B cell (primary cell): ENCODE data around the gene IL5RA. TPM values are rescaled to one million over a fixed set of nuclear protein-coding genes. Genes with fewer than 3 reads are reported as not detected.

Experiments used
- ATAC-seq: fragments of 200-7000 bp; cut with Tn5 transposase; one replicate; pipeline ENCODE4 v1.10.0; 2021; ENCODE audit warnings: low read depth, mild to moderate bottlenecking, moderate number of reproducible peaks, moderate library complexity
- CTCF ChIA-PET: fragments of 350-600 bp; sonication (Branson Sonifier 250); formaldehyde crosslinking; loops from one replicate; lab custom pipeline; 2021; ENCODE audit warnings: antibody characterized with exemption, inconsistent platforms; lab: Charles Lee
- POLR2A ChIA-PET: fragments of 350-600 bp; sonication (Branson Sonifier 250); formaldehyde crosslinking; loops from one replicate; lab custom pipeline; 2021; ENCODE audit warnings: antibody characterized with exemption; lab: Charles Lee
- DNase-seq: peaks from one replicate; pipeline ENCODE4 v3.0.0; 2013
- H2AFZ ChIP-seq: 2 replicates; pipeline ENCODE4 v1.6.1; 2012; ENCODE audit warnings: mild to moderate bottlenecking, low read depth, low read length; ENCODE audit not compliant: insufficient read depth, poor library complexity, severe bottlenecking
- H3K27ac ChIP-seq, 2 donors: 1 replicate in 1 of 2; 2 replicates in 1 of 2; pipeline ENCODE4 v1.5.1; 2012 to 2013; ENCODE audit warnings: low read length in 2 of 2, mild to moderate bottlenecking in 2 of 2, moderate library complexity in 1 of 2
- H3K27me3 ChIP-seq, 4 experiments: fragments of 200-600 bp in 1 of 4; sonication (generic) in 1 of 4; replicated peaks in 1 of 4; 1 replicate in 2 of 4; 2 replicates in 2 of 4; pipeline versions ENCODE4 v1.6.1 to v1.7.0; 2013 to 2016; ENCODE audit warnings: low read length in 3 of 4, mild to moderate bottlenecking in 2 of 4, mixed read lengths in 1 of 4, moderate library complexity in 1 of 4; ENCODE audit not compliant: insufficient read depth in 4 of 4, control insufficient read depth in 3 of 4; ENCODE audit errors: control extremely low read depth in 1 of 4
- H3K36me3 ChIP-seq, 2 experiments: replicated peaks in 1 of 2; 1 replicate in 1 of 2; 2 replicates in 1 of 2; pipeline versions ENCODE4 v1.6.1 to v1.7.1; 2013; ENCODE audit warnings: low read length in 1 of 2; ENCODE audit not compliant: insufficient read depth in 2 of 2, control insufficient read depth in 1 of 2; ENCODE audit errors: control extremely low read depth in 1 of 2, extremely low read depth in 1 of 2
- H3K4me1 ChIP-seq, 2 donors: fragments of 200-600 bp in 1 of 2; sonication (generic) in 1 of 2; 1 replicate in 1 of 2; 2 replicates in 1 of 2; pipeline versions ENCODE4 v1.5.1 to v1.6.1; 2013 to 2017; ENCODE audit warnings: low read length in 2 of 2; ENCODE audit not compliant: control insufficient read depth in 2 of 2, insufficient read depth in 2 of 2
- H3K4me2 ChIP-seq: replicated peaks from 2 replicates; pipeline ENCODE3; 2012; ENCODE audit warnings: mild to moderate bottlenecking, low read depth, low read length; ENCODE audit not compliant: poor library complexity, severe bottlenecking
- H3K4me3 ChIP-seq, 5 experiments: fragments of 200-600 bp in 1 of 5; sonication (generic) in 1 of 5; 1 replicate in 3 of 5; 2 replicates in 2 of 5; pipeline versions ENCODE4 v1.5.1 to v1.7.0; 2011 to 2016; ENCODE audit warnings: low read length in 4 of 5, mild to moderate bottlenecking in 4 of 5, low read depth in 2 of 5, control low read depth in 1 of 5, moderate library complexity in 1 of 5; ENCODE audit not compliant: insufficient read depth in 1 of 5; ENCODE audit errors: control extremely low read depth in 1 of 5, extremely low read depth in 1 of 5
- H3K79me2 ChIP-seq: fragments of 200-600 bp; sonication (generic); one replicate; pipeline ENCODE4 v1.6.0; 2016; ENCODE audit warnings: low read length; ENCODE audit not compliant: control insufficient read depth, insufficient read depth
- H3K9ac ChIP-seq: fragments of 200-600 bp; sonication (generic); 2 replicates; pipeline ENCODE4 v1.6.1; 2017; ENCODE audit warnings: mild to moderate bottlenecking, low read length, moderate library complexity
- H3K9me3 ChIP-seq, 3 donors: one replicate each; pipeline versions ENCODE4 v1.6.1 to v1.7.1; 2013; ENCODE audit warnings: low read length in 2 of 3; ENCODE audit not compliant: control insufficient read depth in 2 of 3, insufficient read depth in 1 of 3; ENCODE audit errors: control extremely low read depth in 1 of 3
- H4K20me1 ChIP-seq: 2 replicates; pipeline ENCODE4 v1.6.0; 2012; ENCODE audit warnings: mild to moderate bottlenecking, low read length; ENCODE audit not compliant: insufficient read depth, control insufficient read depth, poor library complexity, severe bottlenecking
- H3K27ac Mint-ChIP-seq: one replicate; pipeline ENCODE4 v1.8.0; 2021; ENCODE audit warnings: mixed read lengths
- H3K27me3 Mint-ChIP-seq: one replicate; pipeline ENCODE4 v1.8.0; 2021; ENCODE audit warnings: mixed read lengths
- H3K4me1 Mint-ChIP-seq: one replicate; pipeline ENCODE4 v1.8.0; 2021; ENCODE audit warnings: mixed read lengths
- H3K4me3 Mint-ChIP-seq: one replicate; pipeline ENCODE4 v1.8.0; 2021; ENCODE audit warnings: mixed read lengths
- H3K9me3 Mint-ChIP-seq: one replicate; pipeline ENCODE4 v1.8.0; 2022; ENCODE audit warnings: mixed read lengths; ENCODE audit not compliant: insufficient read depth
- CTCF ChIP-seq: fragments of 200-600 bp; IDR thresholded peaks from one replicate; pipeline ENCODE4 v1.8.0; 2022; ENCODE audit warnings: antibody characterized with exemption, mild to moderate bottlenecking
- EZH2 ChIP-seq: IDR thresholded peaks from 2 replicates; pipeline ENCODE4 v1.6.1; 2012; ENCODE audit warnings: borderline replicate concordance, low read depth, mild to moderate bottlenecking, moderate library complexity, low read length; ENCODE audit not compliant: insufficient read depth, poor library complexity, severe bottlenecking
- WGBS: methylation state at CpG from one replicate; pipeline ENCODE4 v1.1.5; 2013; ENCODE audit warnings: missing lambda C conversion rate; ENCODE audit not compliant: insufficient coverage; 5-methylcytosine and 5-hydroxymethylcytosine counted together
- intact Hi-C: fragments of 100-400 bp; cut with micrococcal nuclease; formaldehyde crosslinking; loops from one replicate; pipeline ENCODE4 v1.10.0; 2022
- polyA plus RNA-seq: library from polyadenylated mRNA; depleted of rRNA; stranded (reverse); fragments of >200 nt; gene quantifications from 2 replicates; pipeline ENCODE4 v1.2.3, GENCODE V29; 2012
- total RNA-seq, 2 donors: library from RNA; stranded (reverse); fragments of 120-200 nt in 1 of 2; gene quantifications; 1 replicate in 1 of 2; 2 replicates in 1 of 2; pipeline versions ENCODE4 v1.2.3 to v1.2.4, GENCODE V29; 2013 to 2022

Gene IL5RA
- total and polyA plus RNA-seq, 2 donors (not counting 1 experiment from before 2014, with no cell fraction given): 1.0 to 2.6 TPM

GRCh38 chr3:3117651-3118050, 7.5 kb upstream of the IL5RA start:
- H3K4me2 ChIP-seq: no peak overlapping the region
- WGBS: no CpG with 5 or more reads among the region's 2 CpGs
- CTCF ChIA-PET: no interaction called here
- intact Hi-C loops: no loop called here
- no peaks in the 10 kb centered on the region for H3K79me2 ChIP-seq
- no peak overlapping the region for H3K27ac Mint-ChIP-seq
- H3K27me3 Mint-ChIP-seq: peaks cover 2% of the 10 kb centered on the region
- TF ChIP-seq CTCF (no peak), EZH2 (no peak)
- POLR2A ChIA-PET: no interaction called here
- H3K4me1 ChIP-seq: no peaks in the 10 kb centered on the region
- no peak for DNase-seq
- H3K9me3 ChIP-seq: no peaks in the 10 kb centered on the region
- no peak overlapping the region for H3K4me3 ChIP-seq
- no peak overlapping the region for H3K9ac ChIP-seq
- peaks cover 2% of the 10 kb centered on the region for H3K9me3 Mint-ChIP-seq
- no peaks in the 10 kb centered on the region for H4K20me1 ChIP-seq
- no peaks in the 10 kb centered on the region for H3K4me1 Mint-ChIP-seq
- no peak overlapping the region for H3K27ac ChIP-seq
- no peaks in the 10 kb centered on the region for H3K27me3 ChIP-seq
- ATAC-seq: no peak
- no peak overlapping the region for H3K4me3 Mint-ChIP-seq
- no peak overlapping the region for H2AFZ ChIP-seq
- H3K36me3 ChIP-seq: no peaks in the 10 kb centered on the region

- WGBS: 86% methylated on average over 2 of the region's 4 CpGs
- Histone ChIP-seq H3K9me3 (no peaks in the 10 kb centered on the region), H3K4me3 (no peak overlapping the region), H3K27ac (no peak overlapping the region), H3K4me1 (peaks cover 3 to 12% of the 10 kb centered on the region in 2 donors), H3K27me3 (no peaks in the 10 kb centered on the region), H3K4me2 (no peak overlapping the region), H3K36me3 (no peaks in the 10 kb centered on the region), H3K79me2 (no peaks in the 10 kb centered on the region), H4K20me1 (no peaks in the 10 kb centered on the region), H3K9ac (no peak overlapping the region), H2AFZ (no peak overlapping the region)
- Mint-ChIP-seq H3K9me3 (peaks cover 2% of the 10 kb centered on the region), H3K4me3 (no peak overlapping the region), H3K27me3 (peaks cover 2% of the 10 kb centered on the region), H3K4me1 (peaks cover 31% of the 10 kb centered on the region), H3K27ac (no peak overlapping the region)
- TF ChIP-seq CTCF (no peak), EZH2 (no peak)
- CTCF ChIA-PET: no interaction called here
- POLR2A ChIA-PET: interaction anchor here (0.7 kb wide), 1 partner anchor 26 kb away, joined by 3 read pairs; no protein-coding TSS in a partner anchor
- intact Hi-C loops: no loop called here
- ATAC-seq (no peak), DNase-seq (no peak)
Measured at GRCh38 chr3:3113042-3113709, 3.0 kb upstream of the IL5RA start.
